ENCODE measurements around the gene CABLES1. TPM values are rescaled to one million over a fixed set of nuclear protein-coding genes. Genes with fewer than 3 reads are reported as not detected.

The CABLES1 gene
- total and polyA plus RNA-seq, 2 of the 8 experiments (the other 6 are each of a cell fraction or from before 2014, with no cell fraction given), result 9.2 to 26.4 TPM

DNA sequence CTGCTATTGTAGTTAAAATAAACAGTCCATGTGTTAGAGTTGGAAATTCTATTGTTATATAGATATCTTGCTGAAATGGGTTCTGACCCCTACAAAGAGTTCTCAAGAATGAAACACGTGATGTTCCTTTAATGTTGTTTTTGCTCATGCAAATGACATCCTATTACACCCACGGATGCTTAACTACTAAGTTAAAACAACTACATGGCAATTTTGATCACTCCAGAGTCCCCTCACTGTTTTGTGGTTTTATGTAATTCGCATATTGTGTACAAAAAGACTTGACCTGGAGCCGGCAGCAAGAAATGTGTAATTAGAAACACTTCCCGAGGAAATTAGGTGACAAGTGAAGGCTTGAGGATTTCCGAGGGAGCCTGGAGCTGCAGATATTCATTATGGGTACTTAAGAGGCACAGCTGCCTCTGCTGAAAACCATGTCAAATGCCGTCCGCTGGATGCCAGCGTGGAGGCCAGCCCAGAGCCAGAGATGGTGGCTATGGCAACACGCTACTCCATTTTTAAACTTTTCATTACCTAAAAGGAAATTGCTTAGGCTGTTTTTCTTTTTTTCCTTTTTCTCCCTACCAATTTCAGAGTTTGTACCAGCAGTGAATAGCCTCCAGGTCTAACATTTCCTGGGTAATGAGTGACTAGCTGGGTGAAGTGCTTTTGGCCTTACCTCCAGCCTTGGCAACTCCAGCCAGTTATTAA is 21.0 kb upstream of the CABLES1 start (continued):
- no peak for TF ChIP-seq PHF8 (conservative IDR thresholded peaks at IDR 0.05; ENCODE audit: low read depth, low read length)
- TF ChIP-seq SIN3A (conservative IDR thresholded peaks at IDR 0.05 in 1 of 2, IDR thresholded peaks at IDR 0.05 in 1 of 2; ENCODE audit: low read depth in 1 of 2, low read length in 2 of 2), result no peak
